Neuronal stem cell (in vitro differentiated cells): ENCODE data around the gene SMIM21.

Experiments used
- DNase-seq: peaks from one replicate; pipeline ENCODE4 v3.0.0-alpha.2; 2013; ENCODE audit warnings: low spot score
- H2AFZ ChIP-seq: one replicate; pipeline ENCODE4 v1.6.1; 2013; ENCODE audit warnings: mild to moderate bottlenecking, low read length, inconsistent platforms
- H2AK5ac ChIP-seq: 2 replicates; pipeline ENCODE4 v1.6.1; 2013; ENCODE audit warnings: low read depth, mild to moderate bottlenecking, inconsistent platforms, low read length, moderate library complexity, mixed read lengths
- H2BK120ac ChIP-seq: 2 replicates; pipeline ENCODE4 v1.6.1; 2013; ENCODE audit warnings: low read depth, mild to moderate bottlenecking, inconsistent platforms, low read length, moderate library complexity, mixed read lengths
- H2BK12ac ChIP-seq: one replicate; pipeline ENCODE4 v1.6.1; 2013; ENCODE audit warnings: low read length, inconsistent platforms
- H2BK15ac ChIP-seq: 2 replicates; pipeline ENCODE4 v1.6.1; 2013; ENCODE audit warnings: mild to moderate bottlenecking, low read length, inconsistent platforms, mixed read lengths
- H2BK5ac ChIP-seq: one replicate; pipeline ENCODE4 v1.6.1; 2013; ENCODE audit warnings: inconsistent platforms, mild to moderate bottlenecking, low read length, moderate library complexity
- H3K14ac ChIP-seq: one replicate; pipeline ENCODE4 v1.6.1; 2013; ENCODE audit warnings: low read length, inconsistent platforms
- H3K18ac ChIP-seq: 2 replicates; pipeline ENCODE4 v1.6.1; 2013; ENCODE audit warnings: low read length, inconsistent platforms
- H3K23ac ChIP-seq: 2 replicates; pipeline ENCODE4 v1.6.1; 2013; ENCODE audit warnings: low read depth, mild to moderate bottlenecking, mixed read lengths, low read length, inconsistent platforms; ENCODE audit not compliant: poor library complexity
- H3K27ac ChIP-seq: replicated peaks from 3 replicates; pipeline ENCODE4 v1.5.1; 2013; ENCODE audit warnings: low read length, inconsistent platforms
- H3K27me3 ChIP-seq, 3 experiments: 2 replicates each; pipeline ENCODE4 v1.6.1; 2013; ENCODE audit warnings: low read length in 3 of 3, mild to moderate bottlenecking in 2 of 3, inconsistent platforms in 1 of 3, low read depth in 1 of 3, mixed read lengths in 1 of 3, moderate library complexity in 1 of 3; ENCODE audit not compliant: control insufficient read depth in 3 of 3, insufficient read depth in 3 of 3
- H3K36me3 ChIP-seq, 2 donors: replicated peaks in 1 of 2; 2 replicates each; pipeline ENCODE4 v1.6.1; 2013; ENCODE audit warnings: low read length in 2 of 2; ENCODE audit not compliant: control insufficient read depth in 2 of 2, insufficient read depth in 2 of 2
- H3K4ac ChIP-seq: 2 replicates; pipeline ENCODE4 v1.6.1; 2013; ENCODE audit warnings: inconsistent platforms, mild to moderate bottlenecking, low read length, moderate library complexity
- H3K4me1 ChIP-seq, 2 donors: 1 replicate in 1 of 2; 2 replicates in 1 of 2; pipeline ENCODE4 v1.6.1; 2013; ENCODE audit warnings: low read length in 2 of 2, low read depth in 1 of 2; ENCODE audit not compliant: control insufficient read depth in 2 of 2, insufficient read depth in 1 of 2
- H3K4me2 ChIP-seq: one replicate; pipeline ENCODE4 v1.6.1; 2013; ENCODE audit warnings: mild to moderate bottlenecking, low read length, inconsistent platforms; ENCODE audit not compliant: insufficient read depth, poor library complexity, severe bottlenecking
- H3K4me3 ChIP-seq, 2 donors: 2 replicates each; pipeline ENCODE4 v1.5.1; 2013; ENCODE audit warnings: low read length in 2 of 2, mild to moderate bottlenecking in 2 of 2, inconsistent platforms in 1 of 2, moderate library complexity in 1 of 2
- H3K79me1 ChIP-seq: one replicate; pipeline ENCODE4 v1.6.1; 2013; ENCODE audit warnings: low read depth, mild to moderate bottlenecking, inconsistent platforms, low read length, moderate library complexity
- H3K9ac ChIP-seq: one replicate; pipeline ENCODE4 v1.6.1; 2013; ENCODE audit warnings: mild to moderate bottlenecking, low read depth, low read length, inconsistent platforms; ENCODE audit not compliant: poor library complexity
- H3K9me3 ChIP-seq, 2 donors: replicated peaks in 1 of 2; 2 replicates each; pipeline versions ENCODE3 to v1.6.1; 2013; ENCODE audit warnings: low read length in 2 of 2, mild to moderate bottlenecking in 2 of 2, inconsistent platforms in 1 of 2, low read depth in 1 of 2, mixed read lengths in 1 of 2, moderate library complexity in 1 of 2; ENCODE audit not compliant: control insufficient read depth in 2 of 2, insufficient read depth in 1 of 2
- H4K8ac ChIP-seq: one replicate; pipeline ENCODE4 v1.6.1; 2013; ENCODE audit warnings: low read depth, mild to moderate bottlenecking, inconsistent platforms, low read length, moderate library complexity
- H4K91ac ChIP-seq: one replicate; pipeline ENCODE4 v1.6.1; 2013; ENCODE audit warnings: low read length, low read depth, mild to moderate bottlenecking, inconsistent platforms; ENCODE audit not compliant: poor library complexity
- WGBS, 2 donors: extraction: QIAGEN DNeasy Blood & Tissue Kit; methylation state at CpG; one replicate each; pipeline ENCODE4 v1.1.7; 2013; ENCODE audit warnings: missing lambda C conversion rate in 2 of 2, mixed read lengths in 1 of 2; ENCODE audit not compliant: insufficient read length in 2 of 2, insufficient replicate concordance in 1 of 2; ENCODE audit errors: extremely low coverage in 2 of 2; 5-methylcytosine and 5-hydroxymethylcytosine counted together

SMIM21 gene

GRCh38 chr18:75472906-75473305 lies 45.4 kb upstream of the SMIM21 start:
- Histone ChIP-seq H4K8ac (no peak overlapping the region), H2BK15ac (no peak overlapping the region), H3K4me2 (no peak overlapping the region), H4K91ac (no peak overlapping the region), H3K27me3 (no peaks in the 10 kb centered on the region), H2BK12ac (no peak overlapping the region), H3K9me3 (no peaks in the 10 kb centered on the region), H3K79me1 (no peaks in the 10 kb centered on the region), H3K36me3 (no peaks in the 10 kb centered on the region), H3K4me3 (no peak overlapping the region), H2BK120ac (no peak overlapping the region), H3K14ac (no peak overlapping the region), H3K9ac (no peak overlapping the region), H2AFZ (no peak overlapping the region), H3K18ac (no peak overlapping the region), H3K4me1 (no peaks in the 10 kb centered on the region), H3K4ac (no peak overlapping the region), H2BK5ac (no peak overlapping the region), H2AK5ac (no peak overlapping the region), H3K23ac (no peak overlapping the region), H3K27ac (no peak overlapping the region)
- no CpG with 5 or more reads among the region's 5 CpGs for WGBS, 2 donors
- no peak for DNase-seq

GRCh38 chr18:75472396-75472795 lies 44.9 kb upstream of the SMIM21 start:
- no peaks in the 10 kb centered on the region for H3K4me1 ChIP-seq
- no peaks in the 10 kb centered on the region for H3K27me3 ChIP-seq
- H2AK5ac ChIP-seq = no peak overlapping the region
- H3K14ac ChIP-seq = no peak overlapping the region
- H3K79me1 ChIP-seq = no peaks in the 10 kb centered on the region
- no peak overlapping the region for H3K18ac ChIP-seq
- no peak overlapping the region for H3K4ac ChIP-seq
- H2BK120ac ChIP-seq = no peak overlapping the region
- no peak overlapping the region for H2BK12ac ChIP-seq
- no CpG with 5 or more reads among the region's 7 CpGs for WGBS, 2 donors
- no peak overlapping the region for H2BK5ac ChIP-seq
- no peak overlapping the region for H3K23ac ChIP-seq
- no peak overlapping the region for H4K91ac ChIP-seq
- H3K9ac ChIP-seq = no peak overlapping the region
- H3K4me2 ChIP-seq = no peak overlapping the region
- no peak overlapping the region for H3K27ac ChIP-seq
- H3K9me3 ChIP-seq = no peaks in the 10 kb centered on the region
- DNase-seq = no peak
- no peak overlapping the region for H2BK15ac ChIP-seq
- H4K8ac ChIP-seq = no peak overlapping the region
- no peaks in the 10 kb centered on the region for H3K36me3 ChIP-seq
- H3K4me3 ChIP-seq = no peak overlapping the region
- H2AFZ ChIP-seq = no peak overlapping the region

GRCh38 chr18:75471850-75472249 lies 44.3 kb upstream of the SMIM21 start:
- H4K91ac ChIP-seq = no peak overlapping the region
- H3K4me3 ChIP-seq = no peak overlapping the region
- no peak overlapping the region for H4K8ac ChIP-seq
- H3K23ac ChIP-seq = no peak overlapping the region
- DNase-seq = no peak
- H3K4me1 ChIP-seq = no peaks in the 10 kb centered on the region
- H3K36me3 ChIP-seq = no peaks in the 10 kb centered on the region
- H2BK12ac ChIP-seq = no peak overlapping the region
- H3K27me3 ChIP-seq = no peaks in the 10 kb centered on the region
- no peak overlapping the region for H3K9ac ChIP-seq
- no CpG with 5 or more reads among the region's 9 CpGs for WGBS, 2 donors
- H2AFZ ChIP-seq = no peak overlapping the region
- no peak overlapping the region for H3K4me2 ChIP-seq
- no peak overlapping the region for H2BK15ac ChIP-seq
- no peak overlapping the region for H3K14ac ChIP-seq
- no peak overlapping the region for H3K4ac ChIP-seq
- no peak overlapping the region for H3K18ac ChIP-seq
- no peak overlapping the region for H2BK5ac ChIP-seq
- no peak overlapping the region for H2BK120ac ChIP-seq
- no peaks in the 10 kb centered on the region for H3K9me3 ChIP-seq
- H2AK5ac ChIP-seq = no peak overlapping the region
- H3K79me1 ChIP-seq = no peaks in the 10 kb centered on the region
- H3K27ac ChIP-seq = no peak overlapping the region

GRCh38 chr18:75467851-75468250 lies 40.3 kb upstream of the SMIM21 start:
- H2BK12ac ChIP-seq = no peak overlapping the region
- H3K9ac ChIP-seq = no peak overlapping the region
- H3K9me3 ChIP-seq = no peaks in the 10 kb centered on the region
- H3K4ac ChIP-seq = no peak overlapping the region
- no peak overlapping the region for H3K4me2 ChIP-seq
- H2AK5ac ChIP-seq = no peak overlapping the region
- no peak overlapping the region for H2BK5ac ChIP-seq
- H4K8ac ChIP-seq = no peak overlapping the region
- no CpG with 5 or more reads among the region's 5 CpGs for WGBS, 2 donors
- no peak overlapping the region for H3K23ac ChIP-seq
- no peaks in the 10 kb centered on the region for H3K79me1 ChIP-seq
- H2BK15ac ChIP-seq = no peak overlapping the region
- no peak overlapping the region for H3K4me3 ChIP-seq
- H2BK120ac ChIP-seq = no peak overlapping the region
- no peak for DNase-seq
- H3K18ac ChIP-seq = no peak overlapping the region
- H4K91ac ChIP-seq = no peak overlapping the region
- no peak overlapping the region for H2AFZ ChIP-seq
- no peak overlapping the region for H3K14ac ChIP-seq
- no peaks in the 10 kb centered on the region for H3K4me1 ChIP-seq
- H3K36me3 ChIP-seq = no peaks in the 10 kb centered on the region
- H3K27me3 ChIP-seq = no peaks in the 10 kb centered on the region
- no peak overlapping the region for H3K27ac ChIP-seq
